Measurements from ENCODE around the gene CSNK1G1. TPM values are rescaled to one million over a fixed set of nuclear protein-coding genes. Genes with fewer than 3 reads are reported as not detected.

CSNK1G1 gene
- total RNA-seq, 1 donor, result 34.0 TPM

DNA sequence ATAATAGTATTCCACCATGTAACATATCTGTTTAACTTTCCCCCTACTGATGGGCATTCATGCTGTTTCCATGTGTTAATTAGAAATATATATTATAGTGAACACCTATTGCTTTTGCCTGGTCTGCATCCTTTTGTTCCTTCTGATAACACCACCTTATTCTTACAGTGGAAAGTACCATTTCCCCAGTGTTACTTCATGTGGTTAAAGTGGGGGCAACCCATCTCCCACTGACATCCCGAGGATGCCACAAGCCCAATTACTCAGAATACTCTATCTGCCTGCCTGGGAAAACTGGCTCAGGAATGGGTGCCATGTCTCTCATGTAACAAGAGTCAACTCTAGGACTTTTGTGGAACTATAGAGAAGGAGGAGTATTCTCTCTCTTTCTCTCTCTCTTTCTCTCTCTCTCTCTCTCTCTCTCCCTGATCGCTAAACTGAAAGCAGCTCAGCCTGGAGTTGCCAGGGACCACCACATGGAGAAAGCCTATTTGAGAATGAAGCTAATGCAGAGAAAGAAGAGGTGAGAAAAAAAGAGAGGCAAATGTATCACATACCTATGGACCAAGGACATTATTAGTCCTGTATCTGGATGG, 126.7 kb downstream of the CSNK1G1 start:
- no peaks in the 10 kb centered on the region for H3K27me3 ChIP-seq (ENCODE audit: insufficient read depth, low read length)
- DNase-seq (ENCODE audit: insufficient read length, low spot score, missing footprints), result no peak
- H3K4me2 ChIP-seq (ENCODE audit: insufficient read depth, low read length), result no peak overlapping the region
- H3K27ac ChIP-seq (ENCODE audit: low read depth, low read length), result no peak overlapping the region
- peaks cover 2% of the 10 kb centered on the region for H3K9me3 ChIP-seq (ENCODE audit: low read depth, low read length)
- no peak overlapping the region for H2AFZ ChIP-seq (ENCODE audit: low read length)
- H3K36me3 ChIP-seq (ENCODE audit: insufficient read depth, low read length), result no peaks in the 10 kb centered on the region
- no peak for TF ChIP-seq CTCF (IDR thresholded peaks at IDR 0.05; ENCODE audit: extremely low read depth, low read depth, low read length)
- H3K4me1 ChIP-seq (ENCODE audit: insufficient read depth, low read length), result peaks cover 23% of the 10 kb centered on the region
- H3K79me2 ChIP-seq (ENCODE audit: insufficient read depth, low read length), result peaks cover 59% of the 10 kb centered on the region
- H3K4me3 ChIP-seq (ENCODE audit: insufficient read depth, low read length), result no peak overlapping the region
- H4K20me1 ChIP-seq (ENCODE audit: insufficient read depth, low read length), result peaks cover 28% of the 10 kb centered on the region

DNA sequence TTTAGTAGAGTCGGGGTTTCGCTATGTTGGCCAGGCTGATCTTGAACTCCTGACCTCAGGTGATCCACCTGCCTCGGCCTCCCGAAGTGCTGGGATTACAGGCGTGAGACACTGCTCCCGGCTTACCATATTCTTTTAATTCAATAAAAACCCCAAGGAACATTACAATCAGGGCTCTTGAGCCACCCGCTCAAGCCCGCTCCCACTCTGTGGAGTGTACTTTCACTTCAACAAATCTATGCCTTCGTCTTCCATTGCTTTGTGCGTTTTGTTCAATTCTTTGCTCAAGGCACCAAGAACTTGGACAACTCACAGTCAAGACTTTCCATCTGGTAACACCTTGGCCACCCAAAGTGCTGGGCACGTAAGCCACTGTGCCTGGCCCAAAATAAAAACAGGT, 130.2 kb downstream of the CSNK1G1 start:
- Histone ChIP-seq H3K9me3 (ENCODE audit: low read depth, low read length) (peaks cover 2% of the 10 kb centered on the region), H3K4me1 (ENCODE audit: insufficient read depth, low read length) (peaks cover 15% of the 10 kb centered on the region), H3K4me2 (ENCODE audit: insufficient read depth, low read length) (no peak overlapping the region), H3K36me3 (ENCODE audit: insufficient read depth, low read length) (no peaks in the 10 kb centered on the region), H3K79me2 (ENCODE audit: insufficient read depth, low read length) (peaks cover 73% of the 10 kb centered on the region), H2AFZ (ENCODE audit: low read length) (no peak overlapping the region), H4K20me1 (ENCODE audit: insufficient read depth, low read length) (peaks cover 33% of the 10 kb centered on the region), H3K27ac (ENCODE audit: low read depth, low read length) (no peak overlapping the region), H3K27me3 (ENCODE audit: insufficient read depth, low read length) (no peaks in the 10 kb centered on the region), H3K4me3 (ENCODE audit: insufficient read depth, low read length) (no peak overlapping the region)
- DNase-seq (ENCODE audit: insufficient read length, low spot score, missing footprints), result no peak
- no peak for TF ChIP-seq CTCF (IDR thresholded peaks at IDR 0.05; ENCODE audit: extremely low read depth, low read depth, low read length)

DNA sequence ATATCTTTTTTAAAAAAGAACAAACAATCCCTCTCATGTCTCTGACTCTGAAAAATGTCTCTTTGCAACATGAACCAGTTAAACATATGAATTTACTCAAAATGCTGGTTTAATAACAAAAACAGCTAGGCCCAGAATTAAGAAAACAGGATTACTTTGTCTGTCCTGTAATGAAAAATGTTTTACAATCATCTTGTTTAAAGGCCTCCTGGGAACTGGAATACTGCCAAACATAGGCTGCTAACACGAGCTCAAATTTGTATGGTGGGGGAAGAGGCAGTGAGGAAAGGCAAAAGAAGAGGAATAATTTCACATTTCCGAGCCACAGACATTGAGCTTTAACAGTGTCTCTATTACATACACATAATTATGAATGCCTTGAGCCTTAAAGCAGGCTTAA, 131.5 kb downstream of the CSNK1G1 start:
- Histone ChIP-seq H3K27me3 (ENCODE audit: insufficient read depth, low read length) (no peaks in the 10 kb centered on the region), H3K4me1 (ENCODE audit: insufficient read depth, low read length) (peaks cover 15% of the 10 kb centered on the region), H3K36me3 (ENCODE audit: insufficient read depth, low read length) (no peaks in the 10 kb centered on the region), H2AFZ (ENCODE audit: low read length) (no peak overlapping the region), H4K20me1 (ENCODE audit: insufficient read depth, low read length) (peaks cover 33% of the 10 kb centered on the region), H3K27ac (ENCODE audit: low read depth, low read length) (peak overlapping the region; percentile 31), H3K79me2 (ENCODE audit: insufficient read depth, low read length) (peaks cover 75% of the 10 kb centered on the region), H3K4me2 (ENCODE audit: insufficient read depth, low read length) (peak overlapping the region; percentile 62), H3K9me3 (ENCODE audit: low read depth, low read length) (peaks cover 2% of the 10 kb centered on the region), H3K4me3 (ENCODE audit: insufficient read depth, low read length) (no peak overlapping the region)
- no peak for TF ChIP-seq CTCF (IDR thresholded peaks at IDR 0.05; ENCODE audit: extremely low read depth, low read depth, low read length)
- DNase-seq (ENCODE audit: insufficient read length, low spot score, missing footprints), result peak; percentile 17

DNA sequence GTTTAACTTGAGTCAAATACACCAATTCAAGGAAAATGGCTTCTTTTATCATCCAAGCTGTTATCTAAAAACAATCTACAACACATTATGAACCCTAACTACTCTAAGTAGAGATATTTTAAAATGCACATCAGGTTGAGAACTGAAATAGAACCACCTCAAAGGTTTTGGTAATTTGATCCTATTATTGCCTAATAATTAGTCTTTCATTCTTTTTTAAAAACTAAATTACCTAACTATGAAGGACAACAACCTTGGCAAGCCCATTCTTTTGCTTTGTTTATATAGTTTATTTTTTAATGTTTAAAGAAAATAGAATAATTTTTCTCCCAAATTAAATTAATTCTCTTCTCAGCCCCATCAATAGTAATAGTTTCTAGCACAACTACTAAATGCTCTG, 132.1 kb downstream of the CSNK1G1 start:
- Histone ChIP-seq H4K20me1 (ENCODE audit: insufficient read depth, low read length) (peaks cover 35% of the 10 kb centered on the region), H3K4me2 (ENCODE audit: insufficient read depth, low read length) (no peak overlapping the region), H3K4me1 (ENCODE audit: insufficient read depth, low read length) (peaks cover 15% of the 10 kb centered on the region), H3K36me3 (ENCODE audit: insufficient read depth, low read length) (no peaks in the 10 kb centered on the region), H3K9me3 (ENCODE audit: low read depth, low read length) (peaks cover 2% of the 10 kb centered on the region), H3K79me2 (ENCODE audit: insufficient read depth, low read length) (peaks cover 74% of the 10 kb centered on the region), H3K4me3 (ENCODE audit: insufficient read depth, low read length) (no peak overlapping the region), H3K27me3 (ENCODE audit: insufficient read depth, low read length) (no peaks in the 10 kb centered on the region), H3K27ac (ENCODE audit: low read depth, low read length) (no peak overlapping the region), H2AFZ (ENCODE audit: low read length) (no peak overlapping the region)
- DNase-seq (ENCODE audit: insufficient read length, low spot score, missing footprints), result no peak
- no peak for TF ChIP-seq CTCF (IDR thresholded peaks at IDR 0.05; ENCODE audit: extremely low read depth, low read depth, low read length)

Measured in osteoblast (primary cell).